Measurements from ENCODE around the gene PROK1.

PROK1 gene

DNA sequence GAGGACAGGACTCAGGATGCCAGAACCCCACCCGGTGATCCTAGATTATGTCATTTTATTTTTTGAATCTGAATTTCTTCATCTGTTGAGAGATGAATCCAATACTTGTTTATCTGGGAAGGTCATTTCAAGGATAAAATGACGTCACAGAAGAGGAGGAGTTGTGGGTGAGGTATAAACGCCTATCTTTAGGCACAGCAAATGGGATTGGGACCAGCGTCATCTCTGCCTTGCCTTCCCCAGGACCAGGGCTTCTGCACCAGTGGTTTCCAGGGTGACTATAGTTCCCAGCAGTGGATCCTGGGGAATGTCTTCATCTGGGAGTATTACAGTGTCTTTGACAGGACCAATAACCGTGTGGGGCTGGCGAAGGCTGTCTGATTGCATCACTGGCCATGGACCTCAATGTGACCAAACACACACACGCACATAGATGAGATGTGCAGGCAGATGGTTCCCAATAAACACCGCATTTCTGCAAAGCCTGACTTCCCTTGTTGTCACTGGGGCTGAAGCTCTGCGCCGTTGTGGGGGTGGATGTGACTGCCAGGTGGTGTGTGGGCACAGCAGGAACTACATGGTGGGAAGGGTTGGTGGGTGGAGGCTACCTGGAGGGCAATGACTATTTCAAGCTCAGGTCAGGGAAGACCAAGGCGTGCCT, 40.0 kb downstream of the PROK1 start:
- no peak for FAIRE-seq

DNA sequence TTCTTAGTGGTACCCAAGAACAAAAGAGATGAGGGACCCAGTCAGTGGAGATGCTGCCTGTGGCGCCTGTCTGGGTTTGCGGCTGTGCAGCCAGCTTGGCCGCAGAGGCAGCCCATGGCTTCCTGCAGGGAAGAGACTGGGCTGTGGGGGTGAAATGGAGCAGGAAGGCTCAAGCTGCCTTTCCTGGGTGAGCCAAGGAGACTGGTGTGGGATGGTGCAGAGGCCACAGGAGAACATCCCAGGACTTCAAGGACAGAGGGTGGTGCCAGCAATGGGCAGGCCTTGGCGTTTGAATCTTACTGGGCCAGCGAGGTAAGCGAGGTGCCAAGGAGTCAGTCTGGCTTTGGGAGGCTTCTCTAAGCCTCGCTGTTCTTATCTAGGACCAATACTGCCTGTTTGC, 41.6 kb downstream of the PROK1 start:
- FAIRE-seq: no peak

- no peak for FAIRE-seq
These were observed 42.2 kb downstream of the PROK1 start for GRCh38 chr1:110493059-110493699.

GRCh38 chr1:110494036-110494435, 43.1 kb downstream of the PROK1 start:
- FAIRE-seq: no peak

DNA sequence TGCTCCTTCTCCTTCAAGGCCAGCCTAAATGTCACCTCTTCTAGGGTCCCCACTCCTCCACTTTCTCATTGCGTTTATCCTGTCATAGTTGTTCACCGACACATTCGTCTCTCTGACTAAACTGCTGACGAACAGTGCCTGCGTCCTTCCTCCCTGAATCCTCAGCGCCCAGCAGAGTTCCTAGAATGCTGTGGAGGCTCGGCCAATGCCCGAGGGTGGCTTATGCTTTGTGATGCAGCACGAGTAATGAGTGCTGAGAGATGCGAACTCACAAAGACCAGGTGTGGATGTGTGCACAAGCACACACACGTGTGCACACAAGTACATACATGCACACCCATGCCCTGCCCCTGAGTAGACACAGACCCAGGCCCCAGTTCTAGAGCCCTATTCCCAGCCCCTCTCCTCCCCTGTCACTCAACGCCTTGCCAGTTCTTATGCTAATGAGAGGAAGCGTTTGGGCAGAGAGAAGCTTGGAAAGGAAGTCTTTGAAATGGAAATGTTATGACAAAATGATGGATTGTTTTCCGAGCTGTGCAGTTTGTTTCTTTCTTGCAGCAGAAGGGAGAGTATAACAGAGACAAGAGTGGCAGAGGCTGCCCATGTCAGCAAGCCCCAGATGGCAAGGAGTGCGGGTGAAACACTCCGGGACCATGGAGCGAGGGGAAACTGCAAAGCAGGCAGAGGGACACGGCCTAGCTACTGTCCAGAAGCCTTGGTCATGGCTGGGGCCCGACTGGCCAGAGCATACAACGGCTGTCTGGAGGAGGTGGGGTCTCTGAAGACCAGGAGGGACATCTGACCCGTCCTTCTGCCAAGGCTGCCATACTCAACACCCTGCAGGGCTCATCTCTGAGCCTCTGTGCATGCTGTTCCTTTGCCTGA, 43.8 kb downstream of the PROK1 start:
- FAIRE-seq: no peak

DNA sequence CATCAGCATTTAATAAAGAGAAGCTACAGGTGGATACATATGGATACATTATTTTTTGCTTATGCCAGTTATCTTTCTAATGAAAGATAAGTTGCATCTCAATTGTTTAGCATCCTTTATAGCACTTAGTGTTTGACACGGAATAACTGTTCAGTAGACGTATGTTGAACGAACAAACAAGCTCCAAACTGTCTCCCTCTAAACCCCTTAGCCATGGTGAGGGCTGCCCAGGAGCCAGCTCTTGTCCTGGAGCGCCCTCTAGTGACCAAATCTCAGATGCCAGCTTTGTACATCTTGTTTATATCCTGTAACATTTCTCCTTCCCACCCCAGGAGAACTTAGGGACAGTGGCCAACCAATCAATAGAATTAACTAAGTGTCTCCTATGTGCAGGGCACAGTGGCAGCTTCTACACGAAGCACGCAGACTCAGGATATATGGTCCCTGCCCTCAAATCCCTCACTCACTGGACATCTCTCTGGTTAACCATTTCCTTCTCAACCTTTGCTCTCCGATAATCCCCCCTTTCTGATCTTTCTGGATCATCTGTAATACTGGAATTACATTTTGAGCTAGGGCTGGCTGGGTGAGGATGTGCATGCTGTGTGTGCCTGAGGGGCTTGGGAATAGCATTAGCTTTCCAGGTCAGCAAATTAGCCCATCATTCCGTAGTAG, 45.1 kb downstream of the PROK1 start:
- no peak for FAIRE-seq

- FAIRE-seq: no peak
These were observed 47.3 kb downstream of the PROK1 start for GRCh38 chr1:110498270-110498669.

DNA sequence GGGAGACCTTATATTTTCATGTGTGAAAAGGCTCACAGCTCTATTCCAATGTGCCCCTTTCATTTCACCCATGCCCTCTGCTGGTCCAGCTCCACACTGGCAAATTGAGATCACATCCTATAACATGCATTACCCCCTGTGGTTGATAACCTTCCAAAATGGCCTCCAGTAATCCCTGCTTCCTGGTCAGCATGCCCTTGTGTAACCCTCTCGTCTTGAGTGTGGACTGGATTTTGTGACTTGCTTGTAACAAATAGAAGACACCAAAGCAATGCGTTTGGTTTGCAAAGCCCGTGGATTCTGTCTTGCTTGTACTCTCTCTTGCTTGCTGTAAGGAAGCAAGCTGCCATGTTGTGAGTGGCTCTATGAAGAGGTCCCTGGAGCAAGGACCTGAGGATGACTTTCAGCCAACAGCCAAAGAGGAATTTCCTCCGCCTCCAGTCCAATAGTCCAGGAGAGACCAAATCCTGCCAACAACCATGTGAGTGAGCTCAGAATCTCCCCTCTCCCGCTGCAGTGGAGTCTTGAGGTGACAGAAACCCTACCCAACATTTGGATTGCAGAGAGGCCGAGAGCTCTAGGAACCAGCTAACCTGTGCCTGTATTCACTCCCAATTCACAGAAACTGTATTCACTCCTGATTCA, 50.7 kb downstream of the PROK1 start:
- FAIRE-seq: no peak

DNA sequence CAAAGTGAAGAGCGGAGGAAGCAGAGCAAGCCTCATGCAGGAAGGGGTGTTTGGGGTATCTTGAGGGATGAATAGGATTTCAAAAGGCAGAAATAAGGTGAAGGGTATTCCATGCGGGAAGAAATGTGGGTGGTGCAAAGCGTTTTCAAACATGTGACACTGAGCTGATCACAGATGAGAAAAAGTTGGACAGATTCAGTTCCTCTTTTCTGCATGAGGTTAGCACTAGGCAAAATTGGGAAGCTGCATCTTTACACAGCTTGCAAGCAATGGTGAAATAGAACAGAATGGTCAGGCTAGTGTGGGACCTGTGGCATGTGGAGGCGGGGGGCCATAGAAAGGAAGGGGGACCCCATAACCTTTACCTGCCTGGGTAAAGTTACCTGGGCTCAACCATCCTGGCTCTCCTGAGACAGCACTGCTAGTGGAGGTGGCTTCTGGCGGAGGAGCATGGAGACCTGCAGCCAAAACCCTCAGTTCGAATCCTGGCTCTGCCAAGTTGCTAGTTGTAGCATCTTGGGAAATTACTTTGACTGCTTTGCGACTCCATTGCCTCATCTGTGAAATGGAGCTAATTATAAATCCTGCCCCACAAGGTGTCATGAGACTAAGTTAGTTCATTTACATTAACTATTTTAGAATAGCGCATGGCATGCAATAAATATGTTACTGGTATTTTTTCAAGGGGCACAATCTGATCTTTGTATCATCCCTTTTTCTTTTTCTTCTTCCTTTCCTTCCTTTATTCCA, 51.6 kb downstream of the PROK1 start:
- no peak for FAIRE-seq

GRCh38 chr1:110503471-110503870, 52.5 kb downstream of the PROK1 start:
- no peak for FAIRE-seq

DNA sequence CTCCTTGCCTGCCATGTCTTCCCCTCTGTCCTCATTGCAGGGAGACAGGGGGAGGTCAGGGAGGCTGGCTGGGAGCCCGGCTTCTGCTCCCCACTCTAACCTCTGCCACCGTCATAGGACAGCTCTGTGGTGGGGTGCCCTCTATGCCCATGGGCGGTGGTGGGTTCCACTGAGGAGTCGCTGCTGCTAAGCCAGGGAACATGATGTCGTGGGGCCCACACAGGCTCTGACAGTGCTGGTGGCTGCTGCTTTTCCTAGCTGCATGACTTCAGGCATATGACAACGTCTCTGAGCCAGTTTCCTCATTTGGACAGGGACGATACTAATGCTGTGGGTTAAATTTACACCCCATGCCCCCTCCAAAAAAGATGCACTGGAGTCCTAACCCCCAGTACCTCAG, 53.3 kb downstream of the PROK1 start:
- no peak for FAIRE-seq

DNA sequence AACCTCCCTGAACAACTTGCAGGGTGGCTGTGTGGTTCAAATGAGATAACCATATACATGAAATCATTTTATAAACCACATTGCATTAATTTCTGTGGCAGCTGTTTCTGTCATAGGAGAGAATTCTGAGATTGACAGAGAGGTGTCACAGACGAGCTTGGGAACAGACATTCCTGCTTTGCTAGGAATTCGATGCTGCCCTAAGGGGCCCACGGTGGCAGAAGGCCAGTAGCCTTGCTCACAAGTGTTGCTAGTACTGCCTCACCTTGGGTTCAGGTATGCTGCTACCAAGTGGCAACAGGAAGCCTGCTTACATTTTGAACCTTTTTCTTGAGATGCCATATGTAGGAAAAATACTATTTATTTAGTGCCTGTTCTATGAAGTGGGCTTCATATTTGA, 54.6 kb downstream of the PROK1 start:
- FAIRE-seq: no peak

DNA sequence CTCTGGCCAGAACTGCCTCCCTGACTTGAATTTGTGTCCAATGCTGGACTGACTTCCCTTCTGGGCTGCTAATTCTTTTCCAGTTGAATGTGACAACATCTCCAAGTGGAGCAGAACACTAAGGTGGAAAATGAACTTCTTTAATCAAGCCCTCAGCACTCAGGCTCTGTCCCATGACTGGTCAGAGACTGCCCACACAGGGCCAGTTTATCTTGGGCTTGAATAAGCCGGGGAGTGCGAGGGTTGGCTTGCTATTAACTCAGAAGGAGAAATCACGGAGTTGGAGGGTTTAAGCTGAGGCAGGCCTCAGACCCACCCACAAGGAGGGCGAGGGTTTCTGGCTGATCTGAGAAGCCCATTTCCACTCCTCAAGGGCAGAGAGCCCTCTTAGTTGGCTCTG, 55.6 kb downstream of the PROK1 start:
- no peak for FAIRE-seq
